Epithelial cell of proximal tubule (primary cell): ENCODE measurements around the gene ST6GALNAC3. TPM values are rescaled to one million over a fixed set of nuclear protein-coding genes. Genes with fewer than 3 reads are reported as not detected.

ENCODE experiments used
- DNase-seq: peaks from one replicate; pipeline ENCODE4 v3.0.0-alpha.2; 2011; ENCODE audit warnings: low read depth
- H3K4me3 ChIP-seq: 2 replicates; pipeline ENCODE4 v1.5.1; 2011; ENCODE audit warnings: low read depth, mild to moderate bottlenecking, low read length
- total RNA-seq: library from RNA; depleted of rRNA; stranded (reverse); fragments of >200 nt; gene quantifications from 2 replicates; pipeline ENCODE4 v1.2.3, GENCODE V29; 2015
- TF ChIP-seq, protein P1 (sequence below): conservative IDR thresholded peaks from 2 replicates; pipeline ENCODE4 v1.5.1; 2012; ENCODE audit warnings: low read depth, mild to moderate bottlenecking, low read length

ST6GALNAC3 gene
- total RNA-seq, 1 donor from 2014 or later = 0.75 TPM

DNA sequence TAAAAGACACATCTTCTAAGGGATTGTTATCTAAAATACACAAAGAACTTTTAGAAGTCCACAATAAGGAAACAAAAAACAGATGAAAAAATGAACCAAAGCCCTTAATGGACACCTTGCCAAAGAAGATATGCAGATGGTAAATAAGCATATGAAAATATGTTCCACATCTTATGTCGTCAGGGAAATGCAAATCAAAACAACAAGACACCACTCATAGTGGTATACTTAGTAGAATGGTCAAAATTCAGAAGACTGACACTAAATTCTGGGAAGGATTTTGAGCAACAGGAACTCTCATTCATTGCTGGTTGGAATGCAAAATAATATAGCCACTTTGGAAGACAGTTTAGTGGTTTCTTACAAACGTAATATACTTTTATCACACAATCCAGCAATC is 587.0 kb downstream of the ST6GALNAC3 start:
- TF ChIP-seq, protein P1, sequence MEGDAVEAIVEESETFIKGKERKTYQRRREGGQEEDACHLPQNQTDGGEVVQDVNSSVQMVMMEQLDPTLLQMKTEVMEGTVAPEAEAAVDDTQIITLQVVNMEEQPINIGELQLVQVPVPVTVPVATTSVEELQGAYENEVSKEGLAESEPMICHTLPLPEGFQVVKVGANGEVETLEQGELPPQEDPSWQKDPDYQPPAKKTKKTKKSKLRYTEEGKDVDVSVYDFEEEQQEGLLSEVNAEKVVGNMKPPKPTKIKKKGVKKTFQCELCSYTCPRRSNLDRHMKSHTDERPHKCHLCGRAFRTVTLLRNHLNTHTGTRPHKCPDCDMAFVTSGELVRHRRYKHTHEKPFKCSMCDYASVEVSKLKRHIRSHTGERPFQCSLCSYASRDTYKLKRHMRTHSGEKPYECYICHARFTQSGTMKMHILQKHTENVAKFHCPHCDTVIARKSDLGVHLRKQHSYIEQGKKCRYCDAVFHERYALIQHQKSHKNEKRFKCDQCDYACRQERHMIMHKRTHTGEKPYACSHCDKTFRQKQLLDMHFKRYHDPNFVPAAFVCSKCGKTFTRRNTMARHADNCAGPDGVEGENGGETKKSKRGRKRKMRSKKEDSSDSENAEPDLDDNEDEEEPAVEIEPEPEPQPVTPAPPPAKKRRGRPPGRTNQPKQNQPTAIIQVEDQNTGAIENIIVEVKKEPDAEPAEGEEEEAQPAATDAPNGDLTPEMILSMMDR = no peak
- no peak overlapping the region for H3K4me3 ChIP-seq
- no peak for DNase-seq

DNA sequence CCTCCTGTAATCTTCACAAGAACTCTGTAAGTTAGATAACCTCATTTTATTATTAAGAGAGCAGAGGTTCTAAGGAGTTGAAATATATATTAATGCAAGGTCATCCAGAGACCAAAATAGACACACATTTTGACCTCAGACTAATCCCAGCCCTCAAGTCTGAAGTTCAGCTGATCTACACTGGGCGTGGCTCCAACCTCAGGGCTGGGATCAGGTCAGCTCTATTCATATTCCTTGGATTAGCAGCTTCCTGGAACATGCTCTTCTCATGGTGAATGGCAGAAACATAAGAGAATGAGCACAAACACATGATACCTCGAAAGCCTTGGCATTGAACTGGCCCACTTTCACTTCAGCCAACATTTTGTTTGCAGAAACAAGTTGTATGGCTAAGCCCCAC is 592.0 kb downstream of the ST6GALNAC3 start:
- H3K4me3 ChIP-seq = no peak overlapping the region
- no peak for DNase-seq
- TF ChIP-seq, protein P1 = no peak

DNA sequence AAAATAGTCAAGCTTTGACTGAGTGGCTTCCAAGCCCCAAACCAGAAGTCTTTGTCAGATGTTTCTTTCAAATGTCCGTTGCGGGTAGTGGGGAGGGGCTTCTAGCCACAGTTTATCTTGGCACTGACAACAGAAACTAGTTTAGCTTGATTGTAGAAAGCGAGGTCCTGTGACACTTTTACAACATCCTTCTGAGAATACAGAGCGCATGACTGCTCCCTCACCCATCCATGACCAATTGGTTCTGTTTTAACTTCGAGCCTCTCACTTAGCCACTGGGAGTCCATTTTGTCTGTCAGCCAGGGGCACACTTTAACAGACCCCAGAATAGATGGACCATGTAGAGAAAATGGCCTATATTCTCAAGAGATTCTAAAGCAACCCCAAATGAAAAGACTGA is 593.5 kb downstream of the ST6GALNAC3 start:
- peak; percentile 77 for DNase-seq
- TF ChIP-seq, protein P1 = no peak
- H3K4me3 ChIP-seq = no peak overlapping the region

GRCh38 chr1:76669131-76669530 is 594.6 kb downstream of the ST6GALNAC3 start:
- TF ChIP-seq, protein P1 = no peak
- no peak overlapping the region for H3K4me3 ChIP-seq
- no peak for DNase-seq

GRCh38 chr1:76669624-76670315 is 595.2 kb downstream of the ST6GALNAC3 start:
- TF ChIP-seq, protein P1 = no peak

GRCh38 chr1:76674689-76675210 is 600.2 kb downstream of the ST6GALNAC3 start:
- TF ChIP-seq, protein P1 = no peak
- no peak for DNase-seq
- H3K4me3 ChIP-seq = no peak overlapping the region

More at GRCh38 chr1:76669624-76670315, 595.2 kb downstream of the ST6GALNAC3 start:
- H3K4me3 ChIP-seq = no peak overlapping the region
- no peak for DNase-seq
